Ishikawa (cell line): Measurements from ENCODE around the gene MOB3A.

Experiments used
- CEBPB ChIP-seq: IDR thresholded peaks from 2 replicates; pipeline ENCODE4 v1.6.1; 2012
- CREB1 ChIP-seq: IDR thresholded peaks from 2 replicates; pipeline ENCODE4 v1.6.1; 2012; ENCODE audit warnings: low read depth
- EGR1 ChIP-seq: IDR thresholded peaks from 2 replicates; pipeline ENCODE4 v1.6.1; 2012
- EP300 ChIP-seq: IDR thresholded peaks from 2 replicates; pipeline ENCODE4 v1.6.1; 2012; ENCODE audit warnings: borderline replicate concordance
- FOXM1 ChIP-seq: IDR thresholded peaks from 2 replicates; pipeline ENCODE4 v1.6.1; 2012; ENCODE audit warnings: low read depth, borderline replicate concordance
- MAX ChIP-seq: IDR thresholded peaks from 2 replicates; pipeline ENCODE4 v1.6.1; 2012
- NFIC ChIP-seq: IDR thresholded peaks from 2 replicates; pipeline ENCODE4 v1.6.1; 2012
- RAD21 ChIP-seq: IDR thresholded peaks from 2 replicates; pipeline ENCODE4 v1.6.1; 2012; ENCODE audit warnings: low read depth
- REST ChIP-seq: IDR thresholded peaks from 2 replicates; pipeline ENCODE4 v1.6.1; 2012; ENCODE audit warnings: low read depth, mild to moderate bottlenecking
- TAF1 ChIP-seq: IDR thresholded peaks from 2 replicates; pipeline ENCODE4 v1.6.1; 2012; ENCODE audit warnings: low read depth, mild to moderate bottlenecking
- TCF12 ChIP-seq: IDR thresholded peaks from 2 replicates; pipeline ENCODE4 v1.6.1; 2012; ENCODE audit warnings: low read depth
- TEAD4 ChIP-seq: IDR thresholded peaks from 2 replicates; pipeline ENCODE4 v1.6.1; 2012
- USF1 ChIP-seq: IDR thresholded peaks from 2 replicates; pipeline ENCODE4 v1.6.1; 2012
- YY1 ChIP-seq: IDR thresholded peaks from 2 replicates; pipeline ENCODE4 v1.6.1; 2012; ENCODE audit warnings: low read depth
- ZBTB7A ChIP-seq: IDR thresholded peaks from 2 replicates; pipeline ENCODE4 v1.6.1; 2012; ENCODE audit warnings: low read depth

Gene MOB3A

GRCh38 chr19:2132191-2132590, 36.1 kb upstream of the MOB3A start:
- TF ChIP-seq USF1 (no peak), CREB1 (no peak), RAD21 (no peak)

DNA sequence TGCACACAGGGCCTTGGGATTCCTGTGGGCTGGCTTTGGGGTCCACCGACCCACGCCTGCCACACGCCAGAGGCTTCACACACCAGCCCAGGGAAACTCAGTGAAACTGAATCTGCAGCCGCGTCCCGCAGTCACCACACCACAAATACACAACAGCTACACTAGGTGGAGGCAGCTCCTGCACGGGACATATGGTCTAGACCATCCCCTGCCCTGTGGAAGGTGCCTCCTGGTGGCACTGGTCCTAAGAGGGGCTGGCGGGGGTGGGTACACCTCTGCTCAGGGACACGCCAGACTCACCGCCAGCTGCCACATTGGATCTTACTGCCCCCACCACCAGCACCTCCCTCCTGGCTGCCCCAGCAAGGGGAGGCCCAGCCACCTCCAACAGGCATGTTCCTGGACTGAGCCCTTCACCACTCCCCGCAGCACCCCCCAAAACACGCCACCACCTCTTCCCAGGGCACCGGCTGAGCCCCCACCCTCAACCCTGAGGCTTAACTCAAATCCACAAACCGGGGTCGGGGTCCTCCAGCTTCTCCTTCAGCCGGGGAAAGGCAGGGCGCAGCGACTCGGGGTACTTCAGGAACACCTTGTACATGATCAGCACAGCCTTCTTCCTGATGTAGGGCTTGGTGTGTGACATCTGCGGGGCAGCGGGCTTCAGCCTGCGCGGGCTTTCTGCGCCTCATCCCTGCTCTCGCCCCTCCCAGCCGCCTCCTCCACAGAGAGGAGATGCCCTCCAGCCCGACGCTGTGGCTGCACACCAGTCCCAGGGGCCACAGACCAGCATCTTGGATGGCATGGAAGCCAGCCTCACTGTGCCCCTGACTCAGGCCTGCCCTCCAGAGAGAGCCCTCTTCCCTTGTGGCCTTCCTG, 34.0 kb upstream of the MOB3A start:
- TF ChIP-seq CREB1: no peak
- no peak for TF ChIP-seq TCF12
- TF ChIP-seq FOXM1: no peak
- TF ChIP-seq CEBPB: no peak
- no peak for TF ChIP-seq ZBTB7A
- TF ChIP-seq TEAD4: no peak
- TF ChIP-seq EP300: no peak
- TF ChIP-seq MAX: no peak
- no peak for TF ChIP-seq NFIC
- TF ChIP-seq RAD21: no peak
- TF ChIP-seq REST: no peak
- no peak for TF ChIP-seq USF1
- TF ChIP-seq TAF1: no peak
- TF ChIP-seq YY1: no peak
- no peak for TF ChIP-seq EGR1

DNA sequence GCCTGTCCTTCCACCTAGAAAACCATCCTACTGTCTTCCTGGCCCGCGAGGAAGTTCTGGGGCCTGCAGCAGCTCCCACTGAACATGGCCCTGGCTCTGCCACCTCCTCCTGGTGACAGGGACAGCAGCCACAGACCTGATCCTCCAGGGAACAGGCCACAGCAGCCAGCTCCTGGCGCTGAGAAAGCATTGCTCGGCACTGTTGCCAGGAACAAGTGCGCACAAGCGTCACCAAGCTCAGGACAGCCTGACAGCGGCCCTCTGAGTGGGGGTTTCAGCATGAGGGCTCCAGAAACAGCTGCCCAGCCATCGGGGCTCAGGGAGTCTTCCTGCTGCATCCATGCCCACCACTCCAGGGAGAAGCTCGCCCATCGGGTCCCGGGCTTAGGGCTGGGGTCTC, 33.4 kb upstream of the MOB3A start:
- TF ChIP-seq YY1: no peak
- no peak; the same call in 1 of the 2 replicates for TF ChIP-seq MAX
- no peak for TF ChIP-seq ZBTB7A
- no peak for TF ChIP-seq RAD21

DNA sequence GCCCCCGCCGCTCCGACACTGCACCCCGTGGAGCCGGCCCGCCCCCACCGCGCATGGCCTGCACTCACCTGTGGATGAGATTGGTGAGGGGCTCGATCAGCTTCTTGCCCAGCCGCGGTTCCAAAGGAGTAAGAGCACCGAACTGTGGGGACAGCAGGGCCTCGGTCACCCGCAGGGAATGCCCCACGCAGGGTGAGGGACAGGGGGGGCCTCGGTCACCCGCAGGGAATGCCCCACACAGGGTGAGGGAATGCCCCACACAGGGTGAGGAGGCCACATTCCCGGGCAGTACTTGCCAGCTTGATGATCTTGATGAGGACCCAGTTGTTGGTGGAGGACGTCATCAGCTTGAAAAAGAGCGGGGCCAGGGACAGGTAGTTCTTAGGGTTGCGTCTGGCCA, 32.9 kb upstream of the MOB3A start:
- TF ChIP-seq TEAD4 (peak; percentile 81), REST (no peak), EP300 (no peak; the same call in 1 of the 2 replicates), ZBTB7A (peak; percentile 61), EGR1 (peak; percentile 65; the same call in 1 of the 2 replicates), FOXM1 (no peak), USF1 (no peak), TAF1 (no peak), NFIC (peak; percentile 25; the same call in 1 of the 2 replicates), CEBPB (no peak), CREB1 (no peak), YY1 (no peak), MAX (no peak; the same call in 1 of the 2 replicates), RAD21 (no peak), TCF12 (peak; percentile 51; the same call in 1 of the 2 replicates)

DNA sequence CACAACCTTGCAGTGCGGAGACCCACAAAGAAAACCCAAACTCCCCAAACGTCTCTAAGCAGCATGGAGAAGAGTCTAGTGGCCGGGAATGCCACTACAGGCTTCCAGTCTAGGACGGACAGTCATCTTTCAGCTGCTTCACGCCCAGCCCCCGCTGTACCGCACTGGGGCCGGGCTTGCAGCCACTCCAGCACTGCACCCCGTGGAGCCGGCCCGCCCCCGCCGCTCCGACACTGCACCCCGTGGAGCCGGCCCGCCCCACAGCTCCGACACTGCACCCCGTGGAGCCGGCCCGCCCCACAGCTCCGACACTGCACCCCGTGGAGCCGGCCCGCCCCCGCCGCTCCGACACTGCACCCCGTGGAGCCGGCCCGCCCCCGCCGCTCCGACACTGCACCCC, 32.1 kb upstream of the MOB3A start:
- TF ChIP-seq TCF12 (peak; percentile 66; the same call in 1 of the 2 replicates), NFIC (peak; percentile 40; the same call in 1 of the 2 replicates), EP300 (peak; percentile 62), EGR1 (peak; percentile 71), RAD21 (peak; percentile 22; the same call in 1 of the 2 replicates), TEAD4 (peak; percentile 39)
